Chondrocyte (in vitro differentiated cells): ENCODE data around the gene RNLS. TPM values are rescaled to one million over a fixed set of nuclear protein-coding genes. Genes with fewer than 3 reads are reported as not detected.

Experiments used
- DNase-seq: peaks from one replicate; pipeline ENCODE4 v3.0.0; 2021; ENCODE audit warnings: mixed read lengths, low spot score
- H3K27ac Mint-ChIP-seq: one replicate; pipeline ENCODE4 v1.8.0; 2021; ENCODE audit warnings: mild to moderate bottlenecking, moderate library complexity, mixed read lengths; ENCODE audit not compliant: unreplicated experiment
- H3K27me3 Mint-ChIP-seq: 2 replicates; pipeline ENCODE4 v1.8.0; 2021; ENCODE audit warnings: low read depth, mixed read lengths
- H3K36me3 Mint-ChIP-seq: 2 replicates; pipeline ENCODE4 v1.8.0; 2021; ENCODE audit warnings: low read depth, mixed read lengths
- H3K4me1 Mint-ChIP-seq: 2 replicates; pipeline ENCODE4 v1.8.0; 2021; ENCODE audit warnings: low read depth, mild to moderate bottlenecking, mixed read lengths
- H3K4me3 Mint-ChIP-seq: one replicate; pipeline ENCODE4 v1.8.0; 2021; ENCODE audit warnings: mild to moderate bottlenecking, moderate library complexity, mixed read lengths; ENCODE audit not compliant: unreplicated experiment
- H3K9me3 Mint-ChIP-seq: 2 replicates; pipeline ENCODE4 v1.8.0; 2021; ENCODE audit warnings: low read depth, mixed read lengths
- total RNA-seq: library from RNA; stranded (reverse); gene quantifications from 3 replicates; pipeline ENCODE4 v1.2.1, GENCODE V29; 2021
- TF ChIP-seq, protein P1 (sequence below): fragments of 200-600 bp; sonication (generic); IDR thresholded peaks from 2 replicates; pipeline ENCODE4 v1.5.0; 2021; ENCODE audit warnings: antibody characterized with exemption, mild to moderate bottlenecking, moderate library complexity

Gene RNLS
- total RNA-seq, 1 donor from 2014 or later = 5.1 TPM

DNA sequence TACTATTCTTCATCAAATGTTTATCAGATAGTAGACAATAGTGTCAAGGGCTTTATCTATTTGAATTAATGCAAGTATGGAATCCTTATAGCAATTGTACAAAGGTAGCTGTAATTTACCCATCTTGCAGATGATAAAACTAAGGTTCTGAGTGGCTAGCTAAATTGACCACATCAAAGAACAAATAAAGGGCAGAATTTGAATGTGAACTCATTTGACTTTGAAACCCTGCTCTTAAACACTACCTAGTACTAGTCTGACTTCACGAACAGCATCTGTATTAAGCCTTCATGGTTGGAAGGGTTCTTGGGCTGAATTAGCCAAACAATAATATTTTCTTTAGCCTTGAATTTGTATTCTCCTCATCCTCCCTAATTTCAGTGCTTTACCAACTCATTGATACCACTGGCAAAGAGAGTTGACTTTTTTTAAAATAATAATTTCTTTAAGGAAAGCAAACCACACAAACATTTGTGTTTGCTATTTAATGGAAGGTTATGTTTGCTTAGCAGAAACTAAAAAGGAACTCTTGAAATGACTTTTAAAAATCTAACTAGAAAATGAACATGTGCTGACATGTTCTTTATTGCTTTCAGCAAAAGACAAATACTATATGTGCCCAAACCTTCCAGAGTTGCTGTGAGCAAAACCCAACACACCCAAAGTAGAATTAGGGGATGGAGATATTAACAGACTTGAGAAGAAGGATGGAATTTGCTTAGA is 322.6 kb downstream of the RNLS start:
- DNase-seq = no peak
- H3K4me3 Mint-ChIP-seq = no peak overlapping the region
- H3K27ac Mint-ChIP-seq = no peak overlapping the region
- peaks cover 2% of the 10 kb centered on the region for H3K9me3 Mint-ChIP-seq
- H3K36me3 Mint-ChIP-seq = no peaks in the 10 kb centered on the region
- TF ChIP-seq, protein P1, sequence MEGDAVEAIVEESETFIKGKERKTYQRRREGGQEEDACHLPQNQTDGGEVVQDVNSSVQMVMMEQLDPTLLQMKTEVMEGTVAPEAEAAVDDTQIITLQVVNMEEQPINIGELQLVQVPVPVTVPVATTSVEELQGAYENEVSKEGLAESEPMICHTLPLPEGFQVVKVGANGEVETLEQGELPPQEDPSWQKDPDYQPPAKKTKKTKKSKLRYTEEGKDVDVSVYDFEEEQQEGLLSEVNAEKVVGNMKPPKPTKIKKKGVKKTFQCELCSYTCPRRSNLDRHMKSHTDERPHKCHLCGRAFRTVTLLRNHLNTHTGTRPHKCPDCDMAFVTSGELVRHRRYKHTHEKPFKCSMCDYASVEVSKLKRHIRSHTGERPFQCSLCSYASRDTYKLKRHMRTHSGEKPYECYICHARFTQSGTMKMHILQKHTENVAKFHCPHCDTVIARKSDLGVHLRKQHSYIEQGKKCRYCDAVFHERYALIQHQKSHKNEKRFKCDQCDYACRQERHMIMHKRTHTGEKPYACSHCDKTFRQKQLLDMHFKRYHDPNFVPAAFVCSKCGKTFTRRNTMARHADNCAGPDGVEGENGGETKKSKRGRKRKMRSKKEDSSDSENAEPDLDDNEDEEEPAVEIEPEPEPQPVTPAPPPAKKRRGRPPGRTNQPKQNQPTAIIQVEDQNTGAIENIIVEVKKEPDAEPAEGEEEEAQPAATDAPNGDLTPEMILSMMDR = no peak
- no peaks in the 10 kb centered on the region for H3K27me3 Mint-ChIP-seq
- peaks cover 7% of the 10 kb centered on the region for H3K4me1 Mint-ChIP-seq

DNA sequence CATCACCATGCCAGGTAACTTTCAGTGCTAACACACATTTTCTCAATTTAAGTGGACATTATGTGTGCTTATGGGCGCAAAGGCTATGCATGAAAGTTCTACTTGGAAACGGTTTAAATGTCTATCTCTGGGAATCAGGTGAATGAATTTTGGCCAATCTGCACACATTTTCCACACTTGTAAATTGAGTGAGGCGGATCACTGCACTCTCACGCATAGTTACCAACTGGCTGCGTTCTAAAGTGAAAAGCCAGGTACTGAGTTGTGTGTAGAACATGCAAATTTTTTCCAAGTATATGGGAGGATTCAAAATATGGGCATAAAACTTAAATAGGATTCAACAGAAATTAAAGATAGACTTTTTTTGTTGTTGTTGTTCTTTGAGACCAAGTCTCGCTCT is 323.7 kb downstream of the RNLS start:
- Mint-ChIP-seq H3K4me1 (peaks cover 5% of the 10 kb centered on the region), H3K27me3 (no peaks in the 10 kb centered on the region), H3K27ac (no peak overlapping the region), H3K36me3 (no peaks in the 10 kb centered on the region), H3K9me3 (peaks cover 2% of the 10 kb centered on the region), H3K4me3 (no peak overlapping the region)
- TF ChIP-seq, protein P1 = no peak
- no peak for DNase-seq

DNA sequence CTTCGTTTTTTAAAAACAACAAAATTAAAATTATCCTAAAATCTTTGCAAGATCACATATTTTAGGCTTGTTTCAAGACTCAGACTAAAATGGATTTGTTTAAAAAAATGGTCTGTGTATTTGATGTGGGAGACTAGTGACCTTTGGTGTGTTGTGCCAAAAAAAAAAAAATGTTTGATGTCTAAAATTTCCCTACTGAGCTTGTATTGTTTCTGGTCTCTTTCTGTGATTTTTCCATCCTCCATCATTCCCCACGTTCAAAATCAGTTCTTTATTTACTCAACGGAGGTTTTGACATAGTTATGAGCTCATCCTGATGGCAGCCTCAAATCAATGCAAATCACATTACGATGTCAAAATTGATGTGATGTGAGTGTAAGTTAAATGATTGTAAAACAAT is 326.2 kb downstream of the RNLS start:
- TF ChIP-seq, protein P1 = no peak
- H3K27ac Mint-ChIP-seq = no peak overlapping the region
- H3K27me3 Mint-ChIP-seq = no peaks in the 10 kb centered on the region
- no peak overlapping the region for H3K4me3 Mint-ChIP-seq
- no peaks in the 10 kb centered on the region for H3K36me3 Mint-ChIP-seq
- peaks cover 19% of the 10 kb centered on the region for H3K4me1 Mint-ChIP-seq
- peaks cover 2% of the 10 kb centered on the region for H3K9me3 Mint-ChIP-seq
- DNase-seq = no peak

DNA sequence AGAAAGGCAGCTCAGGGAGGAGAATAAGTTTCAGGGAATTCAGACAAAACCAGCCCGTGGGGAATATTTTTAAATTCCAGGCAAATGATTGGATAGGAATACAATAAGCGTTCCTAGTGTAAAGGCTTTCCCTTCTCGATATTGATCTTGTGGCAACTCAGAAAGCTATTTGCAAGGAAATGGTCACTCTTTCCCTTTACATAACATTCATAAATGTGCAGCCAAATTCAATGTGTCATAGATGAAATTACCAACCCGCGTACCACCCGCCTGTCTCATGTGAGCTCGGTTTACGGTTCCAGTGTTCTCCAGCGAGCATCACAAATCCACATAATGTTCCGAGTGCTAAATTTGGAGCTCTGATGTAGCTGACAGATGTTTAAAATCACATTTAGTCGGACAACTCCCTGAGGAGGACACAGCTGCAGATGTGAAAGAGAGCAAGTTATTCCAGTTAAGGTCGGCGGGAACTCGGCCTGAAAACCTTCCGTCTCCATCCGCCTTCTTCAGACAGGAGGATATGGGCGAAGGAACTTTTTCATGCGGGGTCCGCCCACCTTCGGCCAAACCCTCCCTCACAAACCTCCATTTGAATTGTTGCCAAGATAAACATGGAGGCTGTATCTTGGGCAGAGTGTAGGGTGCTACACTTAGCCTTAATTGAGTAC is 327.0 kb downstream of the RNLS start:
- TF ChIP-seq, protein P1 = no peak
- H3K9me3 Mint-ChIP-seq = peaks cover 2% of the 10 kb centered on the region
- H3K4me3 Mint-ChIP-seq = no peak overlapping the region
- no peaks in the 10 kb centered on the region for H3K36me3 Mint-ChIP-seq
- no peaks in the 10 kb centered on the region for H3K27me3 Mint-ChIP-seq
- H3K27ac Mint-ChIP-seq = no peak overlapping the region
- peaks cover 19% of the 10 kb centered on the region for H3K4me1 Mint-ChIP-seq
- no peak for DNase-seq

DNA sequence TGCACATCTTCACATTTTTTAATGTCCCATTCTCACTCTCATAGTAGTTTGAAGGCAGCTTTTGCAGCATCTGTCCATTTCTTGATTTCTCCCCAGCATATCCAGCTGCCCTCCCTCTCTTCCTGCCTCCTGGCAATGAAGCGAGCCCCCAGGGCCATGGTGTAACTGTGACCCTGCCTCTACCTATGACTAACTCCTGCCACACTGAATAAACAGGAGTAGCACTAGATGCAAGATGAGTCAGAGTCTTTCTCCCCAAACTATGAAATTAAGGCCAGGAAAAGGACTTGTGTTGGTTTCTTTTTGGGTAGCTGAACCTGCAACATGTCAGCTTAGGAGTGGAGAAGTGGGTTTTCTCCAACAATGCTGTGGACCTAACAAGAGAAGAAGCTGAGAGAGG is 329.0 kb downstream of the RNLS start:
- TF ChIP-seq, protein P1 = no peak
- no peak overlapping the region for H3K4me3 Mint-ChIP-seq
- DNase-seq = no peak
- H3K27ac Mint-ChIP-seq = no peak overlapping the region
- no peaks in the 10 kb centered on the region for H3K36me3 Mint-ChIP-seq
- peaks cover 27% of the 10 kb centered on the region for H3K4me1 Mint-ChIP-seq
- no peaks in the 10 kb centered on the region for H3K27me3 Mint-ChIP-seq
- H3K9me3 Mint-ChIP-seq = no peaks in the 10 kb centered on the region
